PC-3 (cell line): ENCODE data around the gene MTX1.
A peak's percentile ranks its signal among the peaks of the same experiment; 100 is the strongest.

Source experiments
- CTCF ChIP-seq: fragments of 300-600 bp; sonication (generic); conservative IDR thresholded peaks from 2 replicates; pipeline ENCODE4 v1.5.1; 2017; ENCODE audit warnings: antibody characterized with exemption, low read depth, mild to moderate bottlenecking, low read length
- EZH2phosphoT487 ChIP-seq: fragments of 300-600 bp; sonication (generic); IDR thresholded peaks from 2 replicates; pipeline ENCODE4 v1.6.1; 2018; ENCODE audit warnings: mild to moderate bottlenecking, antibody characterized with exemption, low read length, borderline replicate concordance

GRCh38 chr1:155226910-155227260, 18.4 kb downstream of the MTX1 start:
- TF ChIP-seq CTCF, result peak; percentile 37
- TF ChIP-seq EZH2phosphoT487, result no peak
